ENCODE measurements around the gene SOHLH2. TPM values are rescaled to one million over a fixed set of nuclear protein-coding genes. Genes with fewer than 3 reads are reported as not detected.

SOHLH2 gene
- total RNA-seq, 1 experiment from 2014 or later = not detected

- DNase-seq = no peak
- no peaks in the 10 kb centered on the region for H3K27me3 Mint-ChIP-seq (ENCODE audit: unreplicated experiment)
- intact Hi-C loops (cut with micrococcal nuclease; ENCODE audit: unreplicated experiment) = no loop called here
- TF ChIP-seq, protein P1, sequence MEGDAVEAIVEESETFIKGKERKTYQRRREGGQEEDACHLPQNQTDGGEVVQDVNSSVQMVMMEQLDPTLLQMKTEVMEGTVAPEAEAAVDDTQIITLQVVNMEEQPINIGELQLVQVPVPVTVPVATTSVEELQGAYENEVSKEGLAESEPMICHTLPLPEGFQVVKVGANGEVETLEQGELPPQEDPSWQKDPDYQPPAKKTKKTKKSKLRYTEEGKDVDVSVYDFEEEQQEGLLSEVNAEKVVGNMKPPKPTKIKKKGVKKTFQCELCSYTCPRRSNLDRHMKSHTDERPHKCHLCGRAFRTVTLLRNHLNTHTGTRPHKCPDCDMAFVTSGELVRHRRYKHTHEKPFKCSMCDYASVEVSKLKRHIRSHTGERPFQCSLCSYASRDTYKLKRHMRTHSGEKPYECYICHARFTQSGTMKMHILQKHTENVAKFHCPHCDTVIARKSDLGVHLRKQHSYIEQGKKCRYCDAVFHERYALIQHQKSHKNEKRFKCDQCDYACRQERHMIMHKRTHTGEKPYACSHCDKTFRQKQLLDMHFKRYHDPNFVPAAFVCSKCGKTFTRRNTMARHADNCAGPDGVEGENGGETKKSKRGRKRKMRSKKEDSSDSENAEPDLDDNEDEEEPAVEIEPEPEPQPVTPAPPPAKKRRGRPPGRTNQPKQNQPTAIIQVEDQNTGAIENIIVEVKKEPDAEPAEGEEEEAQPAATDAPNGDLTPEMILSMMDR (IDR thresholded peaks at IDR 0.05; ENCODE audit: unreplicated experiment) = no peak
- no TSS peak for BruUV-seq (replicated peaks)
- no peaks in the 10 kb centered on the region for H3K36me3 Mint-ChIP-seq (ENCODE audit: insufficient read depth, unreplicated experiment)
- CTCF ChIA-PET = no interaction called here
- H3K9me3 Mint-ChIP-seq (ENCODE audit: low read depth, unreplicated experiment) = no peaks in the 10 kb centered on the region
- no peaks in the 10 kb centered on the region for H3K4me1 Mint-ChIP-seq (ENCODE audit: low read depth, unreplicated experiment)
- H3K4me3 Mint-ChIP-seq (ENCODE audit: low read depth, unreplicated experiment) = no peak overlapping the region
- no peak overlapping the region for H3K27ac Mint-ChIP-seq (ENCODE audit: unreplicated experiment)
Measured at GRCh38 chr13:36146511-36147269, 67.7 kb downstream of the SOHLH2 start.

DNA sequence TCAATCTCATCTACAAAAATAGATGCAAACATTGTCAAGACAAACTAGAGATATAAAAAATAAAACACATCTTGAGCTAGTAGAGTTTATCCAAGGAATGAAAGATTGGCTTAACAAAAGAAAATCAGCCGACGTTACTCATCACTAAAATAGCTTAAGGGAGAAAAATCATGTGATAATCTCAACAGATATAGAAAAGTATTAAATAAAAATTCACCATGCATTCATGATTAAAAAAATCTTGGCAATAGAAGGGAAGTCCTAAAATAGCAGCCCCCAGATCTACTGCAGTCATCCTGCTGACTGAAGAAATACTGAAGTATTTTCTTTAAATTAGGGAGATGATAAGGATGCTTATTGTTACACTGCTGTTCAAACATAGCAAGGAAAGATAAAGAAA is 70.6 kb downstream of the SOHLH2 start:
- CTCF ChIA-PET = no interaction called here
- TF ChIP-seq, protein P1 (IDR thresholded peaks at IDR 0.05; ENCODE audit: unreplicated experiment) = no peak

DNA sequence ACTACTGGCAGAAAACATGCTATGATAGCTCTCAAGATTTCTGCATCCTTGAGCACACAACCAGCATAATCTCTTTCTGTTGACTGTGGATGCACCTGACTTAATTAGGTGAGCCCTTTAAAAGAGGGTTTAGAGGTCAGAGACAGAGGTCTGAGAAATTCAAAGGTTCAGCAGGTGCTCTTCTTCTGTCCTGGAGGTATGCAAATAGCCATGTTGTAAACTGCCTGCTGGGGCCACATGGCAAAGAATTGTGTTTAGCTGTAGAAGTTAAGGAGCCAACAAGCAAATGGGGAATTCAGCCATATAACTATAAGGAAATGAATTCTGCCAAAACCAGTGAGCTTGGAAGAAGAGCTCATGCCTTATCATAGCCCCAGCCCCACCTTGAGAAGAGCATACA is 71.6 kb downstream of the SOHLH2 start:
- H3K27me3 Mint-ChIP-seq (ENCODE audit: unreplicated experiment) = no peaks in the 10 kb centered on the region
- intact Hi-C loops (cut with micrococcal nuclease; ENCODE audit: unreplicated experiment) = no loop called here
- no peak overlapping the region for H3K4me3 Mint-ChIP-seq (ENCODE audit: low read depth, unreplicated experiment)
- no peaks in the 10 kb centered on the region for H3K4me1 Mint-ChIP-seq (ENCODE audit: low read depth, unreplicated experiment)
- CTCF ChIA-PET = no interaction called here
- H3K9me3 Mint-ChIP-seq (ENCODE audit: low read depth, unreplicated experiment) = no peaks in the 10 kb centered on the region
- H3K27ac Mint-ChIP-seq (ENCODE audit: unreplicated experiment) = no peak overlapping the region
- no peak for DNase-seq
- TF ChIP-seq, protein P1 (IDR thresholded peaks at IDR 0.05; ENCODE audit: unreplicated experiment) = no peak
- H3K36me3 Mint-ChIP-seq (ENCODE audit: insufficient read depth, unreplicated experiment) = no peaks in the 10 kb centered on the region
- BruUV-seq (replicated peaks) = no TSS peak

More for the DNA sequence above, 70.6 kb downstream of the SOHLH2 start:
- no peak for DNase-seq
- Mint-ChIP-seq H3K27me3 (ENCODE audit: unreplicated experiment) (no peaks in the 10 kb centered on the region), H3K36me3 (ENCODE audit: insufficient read depth, unreplicated experiment) (no peaks in the 10 kb centered on the region), H3K4me3 (ENCODE audit: low read depth, unreplicated experiment) (no peak overlapping the region), H3K4me1 (ENCODE audit: low read depth, unreplicated experiment) (no peaks in the 10 kb centered on the region), H3K27ac (ENCODE audit: unreplicated experiment) (no peak overlapping the region), H3K9me3 (ENCODE audit: low read depth, unreplicated experiment) (no peaks in the 10 kb centered on the region)
- no TSS peak for BruUV-seq (replicated peaks)
- intact Hi-C loops (cut with micrococcal nuclease; ENCODE audit: unreplicated experiment) = no loop called here

DNA sequence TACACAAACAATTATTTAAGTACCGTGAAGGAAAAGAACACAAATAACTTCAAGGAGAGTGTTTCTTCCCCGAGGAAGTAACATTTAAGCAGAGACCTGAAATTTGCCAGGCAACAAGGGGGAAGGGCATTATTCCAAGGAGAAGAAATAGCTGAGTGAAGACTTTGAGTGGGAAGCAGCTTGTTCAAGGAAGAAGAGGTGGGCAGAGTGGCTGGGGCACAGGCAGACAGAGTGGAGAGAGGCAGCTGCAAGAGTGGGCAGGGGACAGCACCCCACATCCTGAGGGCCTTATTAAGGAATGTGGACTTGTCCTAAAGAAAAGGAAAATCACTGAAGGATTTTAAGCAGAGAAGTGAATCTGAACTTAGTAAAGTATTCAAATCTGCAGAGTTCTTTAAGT is 78.5 kb downstream of the SOHLH2 start:
- Mint-ChIP-seq H3K27me3 (ENCODE audit: unreplicated experiment) (peaks cover 26% of the 10 kb centered on the region), H3K9me3 (ENCODE audit: low read depth, unreplicated experiment) (no peaks in the 10 kb centered on the region), H3K27ac (ENCODE audit: unreplicated experiment) (no peak overlapping the region), H3K36me3 (ENCODE audit: insufficient read depth, unreplicated experiment) (no peaks in the 10 kb centered on the region), H3K4me3 (ENCODE audit: low read depth, unreplicated experiment) (no peak overlapping the region), H3K4me1 (ENCODE audit: low read depth, unreplicated experiment) (no peaks in the 10 kb centered on the region)
- intact Hi-C loops (cut with micrococcal nuclease; ENCODE audit: unreplicated experiment) = no loop called here
- CTCF ChIA-PET = no interaction called here
- BruUV-seq (replicated peaks) = no TSS peak
- TF ChIP-seq, protein P1 (IDR thresholded peaks at IDR 0.05; ENCODE audit: unreplicated experiment) = no peak
- DNase-seq = no peak

All from Calu3 (cell line).